Measurements from ENCODE around the gene RAB29. TPM values are rescaled to one million over a fixed set of nuclear protein-coding genes. Genes with fewer than 3 reads are reported as not detected.

Gene RAB29, protein sequence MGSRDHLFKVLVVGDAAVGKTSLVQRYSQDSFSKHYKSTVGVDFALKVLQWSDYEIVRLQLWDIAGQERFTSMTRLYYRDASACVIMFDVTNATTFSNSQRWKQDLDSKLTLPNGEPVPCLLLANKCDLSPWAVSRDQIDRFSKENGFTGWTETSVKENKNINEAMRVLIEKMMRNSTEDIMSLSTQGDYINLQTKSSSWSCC
- 5.1 and 6.6 TPM in 2 replicates for total RNA-seq

GRCh38 chr1:205775015-205775716 is at the start of gene RAB29:
TSS of gene RAB29 (minus strand) at chr1:205775482. CDS start at chr1:205774956, 526 bp downstream.

GRCh38 chr1:205812878-205813754 is 37.8 kb upstream of the RAB29 start, which contains the start of gene SLC41A1:
TSS of gene SLC41A1 (minus strand) at chr1:205813198. CDS start at chr1:205810441, 2,757 bp downstream.

DNA sequence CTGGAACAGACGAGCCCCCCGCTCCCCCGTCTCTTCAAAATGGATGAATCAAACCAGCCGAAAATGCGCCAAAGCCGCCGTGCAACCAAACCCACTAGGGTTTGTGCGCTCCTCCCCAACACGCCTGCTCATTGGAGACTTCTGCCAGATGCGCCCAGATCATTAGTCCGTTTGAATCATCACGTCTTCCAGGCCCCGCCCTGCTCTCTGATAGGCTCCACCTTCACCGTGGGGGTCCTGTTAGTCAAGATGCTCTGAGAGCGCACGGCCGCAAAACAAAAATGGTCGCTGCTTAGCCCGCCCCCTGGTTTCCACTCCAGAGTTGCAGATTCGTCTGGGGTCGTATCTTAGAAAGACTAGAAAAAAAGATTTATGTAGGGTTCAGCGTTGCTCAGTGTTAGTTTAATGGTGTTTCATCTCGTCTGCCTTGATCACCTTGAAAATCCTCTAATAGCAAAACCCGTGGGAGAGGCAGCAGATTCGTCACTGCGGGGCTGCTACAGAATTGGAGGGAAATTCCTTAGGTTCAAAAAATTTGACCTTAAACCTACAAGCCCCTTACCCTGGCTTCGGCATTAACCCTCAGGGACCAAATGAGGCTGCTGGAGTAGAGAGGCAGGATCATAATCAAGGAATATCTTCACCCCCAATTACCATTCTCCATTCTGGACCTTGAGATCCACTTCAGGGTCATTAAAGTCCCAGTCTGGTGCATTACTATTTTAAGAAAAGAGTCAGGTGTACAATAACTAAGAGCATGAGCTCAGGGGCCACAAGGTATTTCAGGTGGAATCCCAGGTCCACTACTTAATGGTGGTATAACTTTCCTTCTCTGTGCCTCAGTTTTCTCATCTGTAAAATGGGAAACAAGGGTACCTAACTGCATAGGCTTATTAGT is 24.9 kb downstream of the RAB29 start, which contains the start of gene NUCKS1:
NUCKS1 (minus strand) TSS at position 45 of the 898 bp plus-strand sequence. CDS start 209 bp downstream, outside the sequence.

Other genes with a start within 250 kb of the RAB29 start
- 6.6 and 13.8 TPM in 2 replicates for gene ELK4, start 143.5 kb downstream of the RAB29 start, total RNA-seq
- gene SLC45A3, start 95.0 kb downstream of the RAB29 start, total RNA-seq: 4.0 and 5.5 TPM in 2 replicates
- 73.2 and 96.1 TPM in 2 replicates for gene NUCKS1, start 25.3 kb downstream of the RAB29 start, total RNA-seq
- 11.5 and 18.8 TPM in 2 replicates for gene SLC41A1, start 37.7 kb upstream of the RAB29 start, total RNA-seq
- gene PM20D1, start 74.7 kb upstream of the RAB29 start, total RNA-seq: not detected in 2 replicates
- not detected in 2 replicates for gene SLC26A9, start 168.0 kb upstream of the RAB29 start, total RNA-seq
- gene RAB7B, start 227.9 kb upstream of the RAB29 start, total RNA-seq: 6.2 and 6.3 TPM in 2 replicates
- 0.18 TPM in 1 of 2 replicates, not detected in the other for gene CTSE, start 248.4 kb upstream of the RAB29 start, total RNA-seq

All from myometrial cell (primary cell).